Sigmoid colon (tissue), 4 donors: ENCODE data around the gene IL3RA.
"Not testable (repeated sequence)": the region's sequence is repeated elsewhere in the genome, so short reads cannot be mapped to it uniquely, and the experiment has no call there.

Experiments
- CTCF ChIP-seq, 4 experiments: fragments of 450-650 bp in 3 of 4; fragments of 200-600 bp in 1 of 4; IDR thresholded peaks; one replicate each; pipeline ENCODE4 v1.5.1; 2016 to 2019; ENCODE audit warnings: antibody characterized with exemption in 4 of 4, mild to moderate bottlenecking in 3 of 4, moderate library complexity in 2 of 4
- EP300 ChIP-seq, 4 donors: sonication (generic); formaldehyde crosslinking; IDR thresholded peaks; one replicate each; pipeline ENCODE4 v1.6.1; 2017; ENCODE audit warnings: antibody characterized with exemption in 4 of 4
- POLR2A ChIP-seq, 2 donors: fragments of 450-650 bp; IDR thresholded peaks; one replicate each; pipeline ENCODE4 v1.6.1; 2016; ENCODE audit warnings: antibody characterized with exemption in 2 of 2, mild to moderate bottlenecking in 2 of 2, moderate library complexity in 2 of 2
- POLR2AphosphoS5 ChIP-seq, 4 donors: sonication (generic); formaldehyde crosslinking; IDR thresholded peaks; one replicate each; pipeline ENCODE4 v1.6.1; 2017; ENCODE audit warnings: antibody characterized with exemption in 4 of 4

DNA sequence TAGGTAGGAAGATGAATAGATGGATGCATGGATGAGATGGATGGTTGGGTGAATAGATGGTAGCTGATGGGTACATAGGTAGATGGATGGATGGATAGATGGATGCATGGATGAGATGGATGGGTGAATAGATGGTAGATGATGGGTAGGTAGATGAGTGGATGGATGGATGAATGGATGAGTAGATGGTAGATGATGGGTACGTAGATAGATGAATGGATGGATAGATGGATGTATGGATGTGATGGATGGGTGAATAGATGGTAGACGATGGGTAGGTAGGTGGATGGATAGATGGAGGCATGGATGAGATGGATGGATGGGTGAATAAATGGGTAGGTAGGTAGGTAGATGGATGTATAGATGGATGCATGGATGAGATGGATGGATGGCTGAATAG is 69.2 kb downstream of the IL3RA start:
- TF ChIP-seq CTCF, POLR2A, POLR2AphosphoS5, EP300 (IDR thresholded peaks at IDR 0.05): not testable (repeated sequence)
